A673 (cell line): ENCODE data around the gene KNCN. TPM values are rescaled to one million over a fixed set of nuclear protein-coding genes. Genes with fewer than 3 reads are reported as not detected.

ENCODE experiments used
- BruUV-seq: library from RNA; stranded (reverse); fragments of 400-500 nt; replicated peaks from 2 replicates; lab custom pipeline; 2021; lab: Mats Ljungman, UMichigan
- CTCF ChIA-PET: fragments of 300-600 bp; sonication (Branson Sonifier 250); formaldehyde crosslinking; loops from one replicate; lab custom pipeline; 2022; ENCODE audit warnings: antibody characterized with exemption; lab: Charles Lee
- POLR2A ChIA-PET: fragments of 300-600 bp; sonication (Branson Sonifier 250); formaldehyde crosslinking; loops from one replicate; lab custom pipeline; 2022; ENCODE audit warnings: antibody characterized with exemption; ENCODE audit not compliant: low non-redundant PET; lab: Charles Lee
- DNase-seq: peaks from one replicate; pipeline ENCODE4 v3.0.0-alpha.2; 2015; ENCODE audit warnings: low spot score
- H3K27ac ChIP-seq: fragments of 200-600 bp; sonication (generic); 2 replicates; pipeline ENCODE4 v1.5.1; 2016; ENCODE audit warnings: mixed run types, low read depth, mild to moderate bottlenecking, mixed read lengths, antibody characterized with exemption, low read length; ENCODE audit not compliant: poor library complexity, severe bottlenecking
- H3K27me3 ChIP-seq: fragments of 200-600 bp; sonication (generic); replicated peaks from 2 replicates; pipeline ENCODE4 v1.6.1; 2017; ENCODE audit warnings: mixed run types, low read depth, mild to moderate bottlenecking, mixed read lengths, antibody characterized with exemption, low read length; ENCODE audit not compliant: insufficient read depth, poor library complexity
- H3K36me3 ChIP-seq: fragments of 200-600 bp; sonication (generic); 2 replicates; pipeline ENCODE4 v1.6.1; 2016; ENCODE audit warnings: mixed run types, mild to moderate bottlenecking, mixed read lengths, antibody characterized with exemption, low read length; ENCODE audit not compliant: insufficient read depth, poor library complexity, severe bottlenecking
- H3K4me1 ChIP-seq: fragments of 200-600 bp; sonication (generic); 2 replicates; pipeline ENCODE4 v1.6.1; 2017; ENCODE audit warnings: mixed run types, mild to moderate bottlenecking, mixed read lengths, antibody characterized with exemption, low read length; ENCODE audit not compliant: insufficient read depth, poor library complexity, severe bottlenecking
- H3K4me3 ChIP-seq: fragments of 200-600 bp; sonication (generic); 2 replicates; pipeline ENCODE4 v1.5.1; 2016; ENCODE audit warnings: low read depth, mixed run types, mild to moderate bottlenecking, mixed read lengths, low read length; ENCODE audit not compliant: poor library complexity, severe bottlenecking
- H3K9me3 ChIP-seq: fragments of 200-600 bp; sonication (generic); 2 replicates; pipeline ENCODE4 v1.6.1; 2016; ENCODE audit warnings: mixed run types, low read depth, mild to moderate bottlenecking, mixed read lengths, antibody characterized with exemption, low read length; ENCODE audit not compliant: poor library complexity, severe bottlenecking
- EZH2 ChIP-seq: fragments of 200-600 bp; sonication (generic); IDR thresholded peaks from 2 replicates; pipeline ENCODE4 v1.6.1; 2017; ENCODE audit warnings: borderline replicate concordance, low read depth, mild to moderate bottlenecking, mixed read lengths, antibody characterized with exemption, low read length; ENCODE audit not compliant: poor library complexity, severe bottlenecking
- intact Hi-C: fragments of 100-400 bp; cut with micrococcal nuclease; formaldehyde crosslinking; loops from one replicate; pipeline ENCODE4 v1.10.0; 2022; ENCODE audit not compliant: unreplicated experiment
- total RNA-seq: library from RNA; stranded (reverse); gene quantifications from 2 replicates; pipeline ENCODE4 v1.2.3, GENCODE V29; 2021
- TF ChIP-seq, protein P1 (sequence below): fragments of 300-800, 200-600 bp; sonication (generic); conservative IDR thresholded peaks from 2 replicates; pipeline ENCODE4 v1.5.1; 2017; ENCODE audit warnings: low read depth, mild to moderate bottlenecking, antibody characterized with exemption, low read length, moderate library complexity, mixed read lengths

KNCN gene
- total RNA-seq, 1 experiment from 2014 or later: not detected

- CTCF ChIA-PET: no interaction called here
- no peaks in the 10 kb centered on the region for H3K9me3 ChIP-seq
Observed at GRCh38 chr1:46576596-46576995, 25.1 kb upstream of the KNCN start.

GRCh38 chr1:46575778-46576177, 24.3 kb upstream of the KNCN start:
- CTCF ChIA-PET: no interaction called here
- intact Hi-C loops: no loop called here
- no peaks in the 10 kb centered on the region for H3K4me1 ChIP-seq
- no peak for TF ChIP-seq EZH2
- TF ChIP-seq, protein P1, sequence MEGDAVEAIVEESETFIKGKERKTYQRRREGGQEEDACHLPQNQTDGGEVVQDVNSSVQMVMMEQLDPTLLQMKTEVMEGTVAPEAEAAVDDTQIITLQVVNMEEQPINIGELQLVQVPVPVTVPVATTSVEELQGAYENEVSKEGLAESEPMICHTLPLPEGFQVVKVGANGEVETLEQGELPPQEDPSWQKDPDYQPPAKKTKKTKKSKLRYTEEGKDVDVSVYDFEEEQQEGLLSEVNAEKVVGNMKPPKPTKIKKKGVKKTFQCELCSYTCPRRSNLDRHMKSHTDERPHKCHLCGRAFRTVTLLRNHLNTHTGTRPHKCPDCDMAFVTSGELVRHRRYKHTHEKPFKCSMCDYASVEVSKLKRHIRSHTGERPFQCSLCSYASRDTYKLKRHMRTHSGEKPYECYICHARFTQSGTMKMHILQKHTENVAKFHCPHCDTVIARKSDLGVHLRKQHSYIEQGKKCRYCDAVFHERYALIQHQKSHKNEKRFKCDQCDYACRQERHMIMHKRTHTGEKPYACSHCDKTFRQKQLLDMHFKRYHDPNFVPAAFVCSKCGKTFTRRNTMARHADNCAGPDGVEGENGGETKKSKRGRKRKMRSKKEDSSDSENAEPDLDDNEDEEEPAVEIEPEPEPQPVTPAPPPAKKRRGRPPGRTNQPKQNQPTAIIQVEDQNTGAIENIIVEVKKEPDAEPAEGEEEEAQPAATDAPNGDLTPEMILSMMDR: no peak
- no TSS peak for BruUV-seq
- H3K36me3 ChIP-seq: no peaks in the 10 kb centered on the region
- POLR2A ChIA-PET: no interaction called here
- no peaks in the 10 kb centered on the region for H3K9me3 ChIP-seq
- no peak overlapping the region for H3K27ac ChIP-seq
- H3K27me3 ChIP-seq: no peaks in the 10 kb centered on the region
- no peak overlapping the region for H3K4me3 ChIP-seq
- DNase-seq: no peak

More at GRCh38 chr1:46576596-46576995, 25.1 kb upstream of the KNCN start:
- DNase-seq: no peak
- intact Hi-C loops: no loop called here
- H3K4me3 ChIP-seq: no peak overlapping the region
- no peak for TF ChIP-seq EZH2
- TF ChIP-seq, protein P1: no peak
- H3K27me3 ChIP-seq: no peaks in the 10 kb centered on the region
- no TSS peak for BruUV-seq
- no peak overlapping the region for H3K27ac ChIP-seq
- H3K36me3 ChIP-seq: no peaks in the 10 kb centered on the region
- no peaks in the 10 kb centered on the region for H3K4me1 ChIP-seq
- POLR2A ChIA-PET: no interaction called here

- POLR2A ChIA-PET: no interaction called here
Observed at GRCh38 chr1:46575300-46575699, 23.9 kb upstream of the KNCN start.

More at GRCh38 chr1:46575300-46575699, 23.9 kb upstream of the KNCN start:
- DNase-seq: no peak
- no peaks in the 10 kb centered on the region for H3K36me3 ChIP-seq
- intact Hi-C loops: no loop called here
- TF ChIP-seq EZH2: no peak
- TF ChIP-seq, protein P1: no peak
- H3K9me3 ChIP-seq: no peaks in the 10 kb centered on the region
- no peaks in the 10 kb centered on the region for H3K4me1 ChIP-seq
- no peaks in the 10 kb centered on the region for H3K27me3 ChIP-seq
- no TSS peak for BruUV-seq
- CTCF ChIA-PET: no interaction called here
- no peak overlapping the region for H3K4me3 ChIP-seq
- no peak overlapping the region for H3K27ac ChIP-seq
